ENCODE measurements around the gene PIP4K2C.

PIP4K2C gene

DNA sequence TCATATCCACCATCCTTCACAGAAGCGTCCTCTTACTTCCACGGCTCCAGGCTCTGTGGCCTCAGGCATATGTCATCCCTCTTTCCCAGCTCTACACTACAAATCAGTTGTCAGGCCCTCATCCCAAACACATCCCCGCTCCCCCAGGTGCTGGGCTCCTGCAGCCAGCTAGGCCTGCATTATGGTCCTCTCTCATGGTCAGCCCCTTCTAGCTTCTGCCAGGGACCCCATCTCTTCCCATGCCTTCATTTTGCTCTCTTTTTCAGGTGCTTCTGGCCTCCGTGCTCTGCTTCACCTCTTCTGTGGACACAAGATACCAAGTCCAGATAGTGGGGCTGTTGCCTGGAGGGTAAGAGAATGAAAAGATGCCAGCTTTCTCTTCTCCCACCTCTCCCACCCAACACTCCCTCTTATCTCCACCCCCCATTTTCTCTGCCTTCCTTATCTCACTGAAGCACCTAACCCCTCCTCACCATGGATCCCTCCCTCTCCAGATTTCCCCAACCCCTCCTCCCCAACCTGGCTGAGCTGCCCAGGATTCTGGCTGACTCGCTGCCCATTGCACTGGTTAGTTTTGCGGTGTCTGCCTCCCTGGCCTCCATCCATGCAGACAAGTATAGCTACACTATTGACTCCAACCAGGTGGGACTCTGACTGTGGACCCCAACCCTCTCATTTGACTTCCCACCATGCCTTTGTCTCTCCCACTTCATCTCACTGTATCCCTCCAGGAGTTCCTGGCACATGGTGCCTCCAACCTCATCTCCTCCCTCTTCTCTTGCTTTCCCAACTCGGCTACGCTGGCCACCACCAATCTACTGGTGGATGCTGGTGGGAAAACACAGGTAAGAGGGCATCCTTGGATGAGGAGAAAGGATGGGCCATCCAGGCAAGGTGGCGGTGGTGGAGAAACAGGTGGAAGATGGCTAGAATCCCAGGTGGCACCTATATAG is 31.6 kb downstream of the PIP4K2C start:
- Histone ChIP-seq H3K4me3 (ENCODE audit: insufficient read depth, low read depth, low read length) (no peak overlapping the region), H3K27me3 (ENCODE audit: control insufficient read depth, insufficient read depth, low read length, poor library complexity, severe bottlenecking) (peaks cover 98% of the 10 kb centered on the region), H3K4me1 (ENCODE audit: control insufficient read depth, insufficient read depth, low read length) (no peaks in the 10 kb centered on the region), H3K9me3 (ENCODE audit: control insufficient read depth, low read length) (no peaks in the 10 kb centered on the region), H3K27ac (ENCODE audit: insufficient read depth, low read depth, low read length, poor library complexity, severe bottlenecking) (no peak overlapping the region), H3K36me3 (ENCODE audit: control insufficient read depth, insufficient read depth, low read length) (no peaks in the 10 kb centered on the region)
- WGBS, 2 experiments: 80 to 85% methylated on average over 9 of the region's 9 CpGs

DNA sequence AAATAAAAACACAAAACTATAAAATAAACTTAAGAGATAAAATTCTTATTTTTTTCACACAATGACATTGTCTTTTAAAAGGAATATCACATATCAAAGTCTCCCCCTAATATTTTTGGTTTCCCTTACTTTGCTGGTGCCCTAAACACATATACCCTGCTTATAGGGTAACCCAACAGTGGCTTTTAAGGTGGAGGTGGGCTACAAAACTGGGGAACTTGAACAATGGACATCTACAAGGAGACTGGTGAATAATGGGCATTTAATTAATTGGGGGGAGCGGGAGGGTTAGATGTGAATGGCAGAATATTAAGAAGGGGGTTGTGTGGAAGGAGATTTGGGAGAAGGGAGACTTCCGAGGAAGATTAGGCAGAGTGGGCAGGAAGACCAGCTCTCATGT is 32.4 kb downstream of the PIP4K2C start:
- Histone ChIP-seq H3K4me3 (ENCODE audit: insufficient read depth, low read depth, low read length) (no peak overlapping the region), H3K4me1 (ENCODE audit: control insufficient read depth, insufficient read depth, low read length) (no peaks in the 10 kb centered on the region), H3K36me3 (ENCODE audit: control insufficient read depth, insufficient read depth, low read length) (no peaks in the 10 kb centered on the region), H3K27ac (ENCODE audit: insufficient read depth, low read depth, low read length, poor library complexity, severe bottlenecking) (no peak overlapping the region), H3K27me3 (ENCODE audit: control insufficient read depth, insufficient read depth, low read length, poor library complexity, severe bottlenecking) (peaks cover 98% of the 10 kb centered on the region), H3K9me3 (ENCODE audit: control insufficient read depth, low read length) (no peaks in the 10 kb centered on the region)
- WGBS, 2 experiments: 79 to 93% methylated on average over 2 of the region's 2 CpGs

DNA sequence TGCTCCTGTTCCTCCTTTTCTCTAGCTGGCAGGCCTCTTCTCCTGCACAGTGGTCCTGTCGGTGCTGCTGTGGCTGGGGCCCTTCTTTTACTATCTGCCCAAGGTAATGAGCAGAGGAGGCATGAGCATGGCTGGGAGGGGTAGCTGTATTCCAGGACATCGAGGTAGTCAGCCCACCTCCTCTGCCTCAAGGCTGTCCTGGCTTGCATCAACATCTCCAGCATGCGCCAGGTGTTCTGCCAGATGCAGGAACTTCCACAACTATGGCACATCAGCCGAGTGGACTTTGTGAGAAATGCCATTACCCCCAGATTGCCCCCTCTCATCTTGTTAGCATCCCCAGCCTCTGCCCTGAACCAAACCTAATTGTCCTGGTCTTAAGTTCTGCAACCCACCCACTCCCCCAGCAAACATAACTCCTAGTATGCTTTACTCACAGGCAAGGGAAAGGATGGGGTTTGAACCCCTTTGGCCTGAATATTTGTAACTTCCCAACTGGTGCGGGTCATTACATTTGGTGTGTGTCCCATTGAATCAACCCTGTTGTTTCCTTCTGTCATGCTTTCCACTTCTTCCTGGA is 32.9 kb downstream of the PIP4K2C start:
- 79 to 84% methylated on average over 5 of the region's 5 CpGs for WGBS, 2 experiments
- no peak overlapping the region for H3K27ac ChIP-seq (ENCODE audit: insufficient read depth, low read depth, low read length, poor library complexity, severe bottlenecking)
- H3K9me3 ChIP-seq (ENCODE audit: control insufficient read depth, low read length): no peaks in the 10 kb centered on the region
- no peak overlapping the region for H3K4me3 ChIP-seq (ENCODE audit: insufficient read depth, low read depth, low read length)
- H3K27me3 ChIP-seq (ENCODE audit: control insufficient read depth, insufficient read depth, low read length, poor library complexity, severe bottlenecking): peaks cover 98% of the 10 kb centered on the region
- H3K4me1 ChIP-seq (ENCODE audit: control insufficient read depth, insufficient read depth, low read length): no peaks in the 10 kb centered on the region
- H3K36me3 ChIP-seq (ENCODE audit: control insufficient read depth, insufficient read depth, low read length): no peaks in the 10 kb centered on the region

DNA sequence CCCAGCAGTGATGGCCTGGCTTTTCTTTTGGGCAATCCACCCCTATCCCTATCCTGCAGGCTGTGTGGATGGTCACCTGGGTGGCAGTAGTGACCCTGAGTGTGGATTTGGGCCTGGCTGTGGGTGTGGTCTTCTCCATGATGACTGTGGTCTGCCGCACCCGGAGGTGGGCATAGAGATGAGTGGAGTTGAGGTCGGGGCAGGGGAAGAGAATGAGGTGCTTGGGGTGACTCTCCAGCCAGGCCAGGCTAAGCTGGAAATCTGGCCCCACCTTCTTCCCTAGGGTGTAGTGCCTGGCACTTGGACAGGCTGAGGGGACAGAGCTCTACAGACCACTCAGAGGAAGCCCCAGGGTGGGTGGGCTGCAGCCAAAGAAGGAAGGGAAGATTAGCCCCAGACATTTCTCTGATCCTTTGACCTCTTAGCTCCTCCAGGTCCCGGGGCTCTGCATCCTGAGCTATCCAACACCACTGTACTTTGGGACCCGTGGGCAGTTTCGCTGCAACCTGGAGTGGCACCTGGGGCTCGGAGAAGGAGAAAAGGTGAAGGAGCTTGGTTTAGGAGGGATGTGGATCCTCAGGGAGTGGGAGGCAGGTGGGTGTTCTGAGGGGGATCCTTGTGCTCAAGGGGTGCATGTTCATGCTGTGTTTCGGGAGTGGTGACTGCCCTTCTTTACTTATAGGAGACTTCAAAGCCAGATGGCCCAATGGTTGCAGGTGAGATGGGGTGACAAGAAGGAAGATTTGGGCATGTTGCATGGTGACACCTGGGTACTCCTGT is 33.6 kb downstream of the PIP4K2C start:
- H3K36me3 ChIP-seq (ENCODE audit: control insufficient read depth, insufficient read depth, low read length): no peaks in the 10 kb centered on the region
- peaks cover 98% of the 10 kb centered on the region for H3K27me3 ChIP-seq (ENCODE audit: control insufficient read depth, insufficient read depth, low read length, poor library complexity, severe bottlenecking)
- no peaks in the 10 kb centered on the region for H3K9me3 ChIP-seq (ENCODE audit: control insufficient read depth, low read length)
- 87 to 88% methylated on average over 8 of the region's 8 CpGs for WGBS, 2 experiments
- no peaks in the 10 kb centered on the region for H3K4me1 ChIP-seq (ENCODE audit: control insufficient read depth, insufficient read depth, low read length)
- no peak overlapping the region for H3K27ac ChIP-seq (ENCODE audit: insufficient read depth, low read depth, low read length, poor library complexity, severe bottlenecking)
- H3K4me3 ChIP-seq (ENCODE audit: insufficient read depth, low read depth, low read length): no peak overlapping the region

DNA sequence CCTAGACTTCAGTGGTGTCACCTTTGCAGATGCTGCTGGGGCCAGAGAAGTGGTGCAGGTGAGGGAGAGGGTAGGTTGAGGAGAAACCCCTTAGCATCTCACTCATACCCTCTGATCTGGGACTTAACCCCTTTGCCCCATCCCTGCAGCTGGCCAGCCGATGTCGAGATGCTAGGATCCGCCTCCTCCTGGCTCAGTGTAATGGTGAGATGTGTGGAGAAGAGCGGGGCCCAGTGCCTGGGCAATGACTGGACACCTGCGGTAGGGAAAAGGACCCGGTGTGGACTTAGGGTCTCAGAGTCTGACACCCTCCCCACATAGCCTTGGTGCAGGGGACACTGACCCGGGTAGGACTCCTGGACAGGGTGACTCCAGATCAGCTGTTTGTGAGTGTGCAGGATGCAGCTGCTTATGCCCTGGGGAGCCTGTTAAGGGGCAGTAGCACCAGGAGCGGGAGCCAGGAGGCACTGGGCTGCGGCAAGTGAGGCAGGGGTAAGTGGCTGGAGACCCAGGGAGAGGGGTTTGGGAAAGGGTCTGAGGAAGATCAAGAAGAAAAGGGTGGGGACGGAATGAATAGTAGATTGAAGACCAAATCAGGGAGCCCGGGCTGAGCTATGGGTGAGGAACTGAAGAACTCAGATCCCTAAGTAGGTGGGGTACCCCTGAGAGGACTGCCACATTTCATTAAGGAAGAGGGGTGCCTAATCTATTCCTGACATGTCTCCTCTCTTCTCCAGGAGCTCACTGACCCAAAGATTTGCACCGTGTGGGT is 34.5 kb downstream of the PIP4K2C start:
- H3K27ac ChIP-seq (ENCODE audit: insufficient read depth, low read depth, low read length, poor library complexity, severe bottlenecking): no peak overlapping the region
- 88 to 92% methylated on average over 12 of the region's 12 CpGs for WGBS, 2 experiments

DNA sequence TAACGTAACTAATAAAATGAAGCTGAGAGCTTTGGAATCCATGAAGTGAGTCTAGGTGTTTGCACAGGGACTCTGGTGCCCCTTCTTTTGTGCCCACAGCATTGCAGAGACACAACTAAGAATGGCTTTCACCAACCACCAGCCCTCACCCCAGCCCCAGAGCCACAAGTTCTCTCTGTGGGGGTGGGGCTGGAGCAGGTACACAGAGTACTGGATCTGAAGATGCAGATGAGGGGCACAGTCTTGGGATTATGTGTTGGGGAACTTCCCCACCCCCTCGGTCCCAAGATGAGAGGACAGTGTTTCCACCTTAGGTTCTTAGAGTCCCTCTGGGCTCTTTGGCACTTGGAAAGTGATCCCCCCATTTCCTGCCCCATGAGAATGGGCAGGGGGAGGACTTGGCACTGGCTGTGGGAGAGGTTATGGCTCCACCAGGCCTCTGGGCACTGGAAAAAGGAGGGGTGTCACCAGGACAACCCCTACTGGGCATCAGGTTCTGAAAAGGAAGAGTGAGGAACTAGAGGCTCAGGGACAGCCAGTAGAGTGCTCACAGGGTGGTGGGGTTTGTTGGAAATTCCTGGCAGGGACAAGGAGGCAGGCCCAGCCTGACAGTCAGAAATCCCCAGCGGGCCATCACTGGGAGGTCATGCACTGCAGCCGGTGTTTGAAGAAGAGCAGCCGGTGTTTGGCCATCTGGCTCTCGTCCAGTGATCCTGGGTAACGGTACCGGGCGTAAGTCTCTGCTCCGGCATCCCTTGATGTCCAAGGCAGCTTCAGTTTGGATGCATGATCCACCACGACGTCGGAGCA is 35.3 kb downstream of the PIP4K2C start:
- H3K9me3 ChIP-seq (ENCODE audit: control insufficient read depth, low read length): no peaks in the 10 kb centered on the region
- H3K36me3 ChIP-seq (ENCODE audit: control insufficient read depth, insufficient read depth, low read length): no peaks in the 10 kb centered on the region
- WGBS, 2 experiments: 88% methylated on average over 13 of the region's 13 CpGs
- H3K27ac ChIP-seq (ENCODE audit: insufficient read depth, low read depth, low read length, poor library complexity, severe bottlenecking): no peak overlapping the region
- no peak overlapping the region for H3K4me3 ChIP-seq (ENCODE audit: insufficient read depth, low read depth, low read length)
- H3K4me1 ChIP-seq (ENCODE audit: control insufficient read depth, insufficient read depth, low read length): peaks cover 2% of the 10 kb centered on the region
- peaks cover 98% of the 10 kb centered on the region for H3K27me3 ChIP-seq (ENCODE audit: control insufficient read depth, insufficient read depth, low read length, poor library complexity, severe bottlenecking)

More for the DNA sequence above, 34.5 kb downstream of the PIP4K2C start:
- Histone ChIP-seq H3K4me3 (ENCODE audit: insufficient read depth, low read depth, low read length) (no peak overlapping the region), H3K36me3 (ENCODE audit: control insufficient read depth, insufficient read depth, low read length) (no peaks in the 10 kb centered on the region), H3K4me1 (ENCODE audit: control insufficient read depth, insufficient read depth, low read length) (no peaks in the 10 kb centered on the region), H3K27me3 (ENCODE audit: control insufficient read depth, insufficient read depth, low read length, poor library complexity, severe bottlenecking) (peaks cover 98% of the 10 kb centered on the region), H3K9me3 (ENCODE audit: control insufficient read depth, low read length) (no peaks in the 10 kb centered on the region)

DNA sequence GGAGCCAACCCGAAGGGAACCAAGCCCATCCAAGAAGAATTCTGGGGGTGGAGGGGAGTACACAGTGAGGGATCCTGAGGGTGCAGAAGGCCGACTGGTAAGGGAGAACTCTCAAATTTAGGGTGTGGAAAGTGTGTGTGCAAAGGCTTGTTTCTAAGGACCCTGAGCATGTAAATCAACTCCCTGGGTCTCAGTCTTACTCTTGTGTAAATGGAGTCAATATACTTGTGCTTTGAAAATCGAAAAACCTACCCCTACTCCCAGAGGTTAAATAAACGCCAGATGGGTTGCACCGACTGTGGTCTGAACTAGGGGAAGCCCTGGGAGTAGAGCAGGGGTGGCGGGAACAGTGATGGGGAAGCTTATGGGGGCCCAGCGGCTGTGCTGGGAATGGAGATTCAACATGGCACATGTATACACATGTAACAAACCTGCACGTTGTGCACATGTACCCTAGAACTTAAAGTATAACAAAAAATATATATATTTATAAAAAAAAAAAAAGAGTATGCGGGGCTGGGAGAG is 36.0 kb downstream of the PIP4K2C start:
- Histone ChIP-seq H3K4me3 (ENCODE audit: insufficient read depth, low read depth, low read length) (no peak overlapping the region), H3K27ac (ENCODE audit: insufficient read depth, low read depth, low read length, poor library complexity, severe bottlenecking) (no peak overlapping the region), H3K36me3 (ENCODE audit: control insufficient read depth, insufficient read depth, low read length) (no peaks in the 10 kb centered on the region), H3K4me1 (ENCODE audit: control insufficient read depth, insufficient read depth, low read length) (peaks cover 9% of the 10 kb centered on the region), H3K9me3 (ENCODE audit: control insufficient read depth, low read length) (no peaks in the 10 kb centered on the region), H3K27me3 (ENCODE audit: control insufficient read depth, insufficient read depth, low read length, poor library complexity, severe bottlenecking) (peaks cover 98% of the 10 kb centered on the region)
- 78 to 81% methylated on average over 8 to 9 of the region's 9 CpGs for WGBS, 2 experiments

DNA sequence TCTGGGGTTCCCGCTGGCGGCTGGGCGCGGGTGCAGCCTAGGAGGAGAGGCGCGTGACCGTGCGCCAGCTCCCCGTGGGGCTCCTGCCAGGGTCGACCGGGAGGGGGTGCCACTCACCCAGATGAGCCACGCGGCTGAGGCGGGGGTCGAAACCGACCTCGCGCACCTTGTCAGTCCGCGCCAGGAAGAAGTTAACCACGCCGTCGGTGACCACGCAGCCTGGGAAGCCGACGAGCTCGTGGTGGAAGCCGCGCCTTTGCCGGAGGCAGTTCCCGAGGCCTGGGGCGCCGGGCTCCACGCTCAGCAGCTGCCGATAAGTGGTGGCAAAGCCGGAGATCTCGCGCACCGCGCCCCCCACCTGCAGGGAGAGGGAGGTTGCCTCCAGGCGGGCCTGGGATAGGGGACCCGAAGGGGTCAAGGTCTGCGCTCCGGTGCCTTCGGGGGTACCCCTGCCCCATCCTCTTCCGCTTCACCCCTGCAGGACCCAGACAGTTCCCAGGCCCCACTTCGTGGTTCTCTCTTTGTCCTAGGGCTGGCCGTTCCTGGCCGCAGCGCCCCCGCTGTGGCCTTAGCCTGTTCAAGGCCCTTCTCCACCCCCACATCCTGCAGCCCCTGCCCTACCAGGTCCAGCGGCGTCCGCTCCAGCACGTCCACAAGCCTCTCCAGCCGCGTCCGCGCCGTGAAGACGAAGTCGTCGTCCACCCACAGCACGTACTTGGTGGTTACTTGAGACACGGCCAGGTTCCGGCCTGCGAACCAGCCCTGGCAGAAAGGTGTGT is 36.7 kb downstream of the PIP4K2C start:
- Histone ChIP-seq H3K4me3 (ENCODE audit: insufficient read depth, low read depth, low read length) (no peak overlapping the region), H3K27ac (ENCODE audit: insufficient read depth, low read depth, low read length, poor library complexity, severe bottlenecking) (no peak overlapping the region), H3K4me1 (ENCODE audit: control insufficient read depth, insufficient read depth, low read length) (peaks cover 12% of the 10 kb centered on the region), H3K27me3 (ENCODE audit: control insufficient read depth, insufficient read depth, low read length, poor library complexity, severe bottlenecking) (peaks cover 98% of the 10 kb centered on the region), H3K9me3 (ENCODE audit: control insufficient read depth, low read length) (no peaks in the 10 kb centered on the region), H3K36me3 (ENCODE audit: control insufficient read depth, insufficient read depth, low read length) (no peaks in the 10 kb centered on the region)
- 53 to 54% methylated on average over 67 of the region's 67 CpGs for WGBS, 2 experiments
